ENCODE measurements around the gene STRBP. TPM values are rescaled to one million over a fixed set of nuclear protein-coding genes. Genes with fewer than 3 reads are reported as not detected.

The STRBP gene
- total and polyA plus RNA-seq, 9 of the 15 experiments (the other 6 are each of a cell fraction or from before 2014, with no cell fraction given) = 27.7 to 84.0 (median 70.2) TPM

GRCh38 chr9:123265833-123266232 is 2.6 kb downstream of the STRBP start (continued):
- TF ChIP-seq ZNF592 (IDR thresholded peaks at IDR 0.05) = 0 out of 2 replicates have a peak, but pooled peaks have one; percentile 68
- 0 out of 2 replicates have a peak, but pooled peaks have one; percentile 10 for TF ChIP-seq ARID1B (IDR thresholded peaks at IDR 0.05)
- no peak for TF ChIP-seq TRIM24 (IDR thresholded peaks at IDR 0.05)
- no peak for TF ChIP-seq RNF2 (IDR thresholded peaks at IDR 0.05)
- peak; percentile 27; the same call in 1 of the 2 replicates for TF ChIP-seq MGA (IDR thresholded peaks at IDR 0.05)
- no peak for TF ChIP-seq ZNF609 (CRISPR knock-in tag; IDR thresholded peaks at IDR 0.05; ENCODE audit: borderline replicate concordance)

Data from K562 (cell line).